ENCODE results near the gene DNAJC12.

- TF ChIP-seq POLR2AphosphoS5 (IDR thresholded peaks at IDR 0.05): no peak
- no peak for TF ChIP-seq CTCF (IDR thresholded peaks at IDR 0.05)
- no peak for TF ChIP-seq POLR2A (IDR thresholded peaks at IDR 0.05)
- TF ChIP-seq EP300 (IDR thresholded peaks at IDR 0.05): no peak
Measured at GRCh38 chr10:67794909-67795460, 43.0 kb downstream of the DNAJC12 start.

All from suprapubic skin (tissue), 4 donors.